Body of pancreas (tissue), 4 donors: ENCODE results near the gene ST6GALNAC6.
A peak's percentile ranks its signal among the peaks of the same experiment; 100 is the strongest.

Source experiments
- CTCF ChIP-seq, 7 experiments: fragments of 450-650 bp in 4 of 7; fragments of 200-600 bp in 3 of 7; sonication (generic) in 3 of 7; IDR thresholded peaks; one replicate each; pipeline ENCODE4 v1.5.1; 2016 to 2019; ENCODE audit warnings: antibody characterized with exemption in 7 of 7
- POLR2A ChIP-seq, 3 donors: fragments of 450-650 bp; IDR thresholded peaks; one replicate each; pipeline ENCODE4 v1.6.1; 2016; ENCODE audit warnings: antibody characterized with exemption in 3 of 3, mild to moderate bottlenecking in 2 of 3

GRCh38 chr9:127903557-127904475 lies 4.4 kb upstream of the ST6GALNAC6 start:
- TF ChIP-seq POLR2A (IDR thresholded peaks at IDR 0.05) (peak in 1 of 3 donors; percentile 6), CTCF (IDR thresholded peaks at IDR 0.05) (no peak)
